K562 (cell line): ENCODE measurements around the gene NUP188. TPM values are rescaled to one million over a fixed set of nuclear protein-coding genes. Genes with fewer than 3 reads are reported as not detected.

Source experiments
- ATF3 ChIP-seq, 2 experiments: fragments of 450-650 bp in 1 of 2; sonication (generic) in 1 of 2; formaldehyde crosslinking in 1 of 2; IDR thresholded peaks in 1 of 2; conservative IDR thresholded peaks in 1 of 2; 2 replicates each; pipeline versions ENCODE4 v1.6.1 to v1.8.1; 2016 to 2023; ENCODE audit warnings: mild to moderate bottlenecking in 2 of 2, moderate library complexity in 2 of 2, inconsistent platforms in 1 of 2, missing genetic modification reagents in 1 of 2
- CC2D1A ChIP-seq: fragments of 450-650 bp; IDR thresholded peaks from 2 replicates; pipeline ENCODE4 v1.6.1; 2017; ENCODE audit warnings: mild to moderate bottlenecking
- CHD7 ChIP-seq: fragments of 200-600 bp; sonication (generic); IDR thresholded peaks from one replicate; pipeline ENCODE4 v1.6.1; 2012; ENCODE audit warnings: mild to moderate bottlenecking, low read depth, low read length, inconsistent platforms
- HBP1 ChIP-seq: fragments of 450-650 bp; formaldehyde crosslinking; IDR thresholded peaks from 2 replicates; pipeline ENCODE4 v1.4.0; 2022; ENCODE audit warnings: missing genetic modification characterization
- HMG20A ChIP-seq: fragments of 450-650 bp; formaldehyde crosslinking; conservative IDR thresholded peaks from 2 replicates; pipeline ENCODE4 v1.4.0; 2020; ENCODE audit warnings: mild to moderate bottlenecking, mixed read lengths
- MCM3 ChIP-seq: fragments of 450-650 bp; IDR thresholded peaks from 2 replicates; pipeline ENCODE4 v1.6.1; 2016
- MED1 ChIP-seq: sonication (generic); formaldehyde crosslinking; IDR thresholded peaks from 2 replicates; pipeline ENCODE4 v1.8.1; 2023; ENCODE audit warnings: missing genetic modification reagents, borderline replicate concordance
- NR2C1 ChIP-seq, 2 experiments: fragments of 450-650 bp; IDR thresholded peaks; 2 replicates each; pipeline ENCODE4 v1.6.1; 2017; ENCODE audit warnings: mild to moderate bottlenecking in 2 of 2, antibody characterized with exemption in 1 of 2, inconsistent platforms in 1 of 2, missing compliant biosample characterization in 1 of 2, missing genetic modification characterization in 1 of 2
- OTX1 ChIP-seq: fragments of 450-650 bp; formaldehyde crosslinking; IDR thresholded peaks from 2 replicates; pipeline ENCODE4 v1.4.0; 2022; ENCODE audit warnings: mild to moderate bottlenecking
- RBM14 ChIP-seq: fragments of 200-400 bp; formaldehyde crosslinking; IDR thresholded peaks from 2 replicates; pipeline ENCODE4 v1.6.1; 2018; ENCODE audit warnings: low read depth, mild to moderate bottlenecking, low read length, moderate library complexity, borderline replicate concordance; ENCODE audit not compliant: insufficient read depth
- TAF1 ChIP-seq: IDR thresholded peaks from 2 replicates; pipeline ENCODE4 v1.6.1; 2011; ENCODE audit warnings: mild to moderate bottlenecking, low read length, moderate library complexity; ENCODE audit not compliant: insufficient read depth, control insufficient read depth, severe bottlenecking; ENCODE audit errors: extremely low read depth
- TCF3 ChIP-seq: sonication (generic); formaldehyde crosslinking; IDR thresholded peaks from 2 replicates; pipeline ENCODE4 v1.4.0; 2020; ENCODE audit warnings: mild to moderate bottlenecking, missing genetic modification reagents
- ZNF217 ChIP-seq: sonication (generic); formaldehyde crosslinking; IDR thresholded peaks from 2 replicates; pipeline ENCODE4 v1.8.0; 2022; ENCODE audit warnings: mild to moderate bottlenecking, missing genetic modification reagents
- polyA plus RNA-seq, 8 experiments: library from polyadenylated mRNA; depleted of rRNA in 4 of 8; stranded (reverse) in 5 of 8; unstranded in 3 of 8; fragments of >200 nt; fragmentation: Nextera tagmentation in 2 of 8; fragmentation: Illumina TruSeq in 1 of 8; extraction: Ambion mirVana in 2 of 8; extraction: Trizol in 1 of 8; gene quantifications; 2 replicates each; pipeline versions ENCODE4 v1.2.1 to v1.2.3, GENCODE V29; 2011 to 2014; ENCODE audit warnings: inconsistent platforms in 1 of 8, missing spikeins in 1 of 8
- total RNA-seq, 7 experiments: library from RNA; depleted of rRNA in 6 of 7; stranded (reverse); fragments of >200 nt in 6 of 7; fragmentation: Illumina TruSeq in 2 of 7; extraction: Trizol in 2 of 7; gene quantifications; 2 replicates each; pipeline versions ENCODE4 v1.2.1 to v1.2.3, GENCODE V29; 2011 to 2021; ENCODE audit warnings: low replicate concordance in 1 of 7

The NUP188 gene
- total and polyA plus RNA-seq, 9 of the 15 experiments (the other 6 are each of a cell fraction or from before 2014, with no cell fraction given), result 11.7 to 135 (median 70.6) TPM

- TF ChIP-seq HBP1 (CRISPR knock-in tag) (no peak), ATF3 (IDR thresholded peaks at IDR 0.05) (no peak), ATF3 (CRISPR knock-in tag; conservative IDR thresholded peaks at IDR 0.05) (no peak), RBM14 (no peak), NR2C1 (IDR thresholded peaks at IDR 0.05) (no peak), NR2C1 (tag; IDR thresholded peaks at IDR 0.05) (no peak), HMG20A (CRISPR knock-in tag) (no peak), CC2D1A (peak; percentile 61; the same call in 1 of the 2 replicates), ZNF217 (no peak), OTX1 (no peak), MCM3 (no peak), TAF1 (no peak), CHD7 (no peak), TCF3 (CRISPR knock-in tag) (0 out of 2 replicates have a peak, but pooled peaks have one; percentile 9), MED1 (CRISPR knock-in tag) (no peak)
Measured at GRCh38 chr9:128927731-128928411, 19.6 kb upstream of the NUP188 start (continued).
